HG03039 (cell line): ENCODE measurements around the gene TMTC2.

Experiments used
- ATAC-seq: cut with Tn5 transposase; IDR thresholded peaks from one replicate; pipeline ENCODE4 v1.9.1; 2021; ENCODE audit warnings: mild to moderate bottlenecking, moderate library complexity; ENCODE audit not compliant: unreplicated experiment

Gene TMTC2

DNA sequence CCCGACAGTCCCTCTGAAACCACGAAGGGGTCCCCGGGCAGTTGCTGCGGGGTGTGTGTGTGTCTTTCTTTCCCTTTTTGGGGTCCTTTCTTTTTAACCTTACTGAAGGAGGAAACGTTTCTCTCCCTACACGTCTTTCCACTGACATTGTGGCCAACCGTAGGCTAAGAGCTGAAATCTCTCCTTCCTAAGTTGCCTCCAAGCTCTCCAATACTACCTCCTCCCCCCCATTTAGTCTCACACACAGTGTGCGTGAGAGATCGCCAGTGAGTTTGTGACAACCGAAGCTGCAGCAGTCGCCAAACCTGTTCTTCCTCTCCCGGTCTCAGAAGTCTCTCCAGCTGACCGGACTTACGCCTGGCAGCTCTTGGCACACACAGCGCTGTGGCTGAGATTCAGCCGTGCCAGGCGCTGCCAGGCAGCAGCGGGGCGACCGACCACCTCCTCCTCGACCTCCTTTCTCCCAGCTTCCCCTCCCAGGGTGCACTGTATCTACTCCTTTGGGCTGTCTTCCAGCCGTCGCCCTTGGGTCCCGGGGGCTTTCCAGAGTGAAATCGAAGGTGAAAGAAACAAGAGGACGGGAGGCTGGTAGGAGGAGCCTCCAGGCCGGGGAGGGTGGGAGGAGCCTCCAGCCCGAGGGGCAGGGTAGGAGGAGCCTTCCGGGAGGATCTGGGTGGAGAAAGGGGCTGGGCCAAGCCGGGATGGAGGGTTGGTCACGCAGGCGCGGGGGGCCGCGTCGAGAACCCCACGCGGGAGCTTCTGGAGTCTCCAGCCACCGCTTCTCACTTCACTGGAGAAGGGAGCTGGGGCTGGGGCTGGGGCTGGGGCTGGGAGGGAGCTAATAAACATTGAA lies at the start of gene TMTC2:
TMTC2 (plus strand) TSS at position 739 of the 853 bp plus-strand sequence.
- ATAC-seq, result peak; percentile 89

DNA sequence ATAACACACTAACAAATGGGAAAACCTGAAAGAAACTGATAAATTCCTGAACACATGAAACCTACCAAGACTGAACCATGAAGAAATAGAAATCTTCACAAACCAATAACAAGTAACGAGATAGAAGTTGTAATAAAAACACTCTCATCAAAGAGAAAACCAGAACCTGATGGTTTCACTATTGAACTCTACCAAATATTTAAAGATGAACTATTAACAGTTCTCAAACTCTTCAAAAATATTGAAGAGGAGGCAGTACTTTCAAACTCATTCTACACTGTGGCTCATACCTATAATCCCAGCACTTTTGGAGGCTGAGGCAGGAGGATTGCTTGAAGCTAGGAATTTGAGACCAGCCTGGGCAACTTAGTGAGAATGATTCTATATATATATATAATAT lies 48.4 kb upstream of the TMTC2 start:
- no peak for ATAC-seq

DNA sequence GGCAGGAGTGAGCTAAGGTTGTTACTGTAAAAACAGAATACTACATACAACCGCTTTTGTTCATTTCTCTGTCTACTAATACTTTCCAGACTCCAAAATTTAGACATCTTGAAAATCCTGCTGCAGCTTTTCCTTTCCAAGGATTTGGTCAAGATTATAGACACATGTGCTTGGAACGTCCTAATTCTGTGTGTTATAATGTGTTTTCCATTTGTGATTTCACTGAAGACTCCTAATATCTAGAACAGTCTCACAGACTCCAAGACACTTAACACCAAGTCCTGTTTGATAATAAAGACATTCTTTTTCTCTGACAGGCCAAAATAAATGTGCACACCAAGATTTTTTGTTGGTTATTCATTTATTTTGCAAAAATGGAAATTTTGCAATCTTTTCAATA lies 41.8 kb upstream of the TMTC2 start:
- ATAC-seq, result no peak

DNA sequence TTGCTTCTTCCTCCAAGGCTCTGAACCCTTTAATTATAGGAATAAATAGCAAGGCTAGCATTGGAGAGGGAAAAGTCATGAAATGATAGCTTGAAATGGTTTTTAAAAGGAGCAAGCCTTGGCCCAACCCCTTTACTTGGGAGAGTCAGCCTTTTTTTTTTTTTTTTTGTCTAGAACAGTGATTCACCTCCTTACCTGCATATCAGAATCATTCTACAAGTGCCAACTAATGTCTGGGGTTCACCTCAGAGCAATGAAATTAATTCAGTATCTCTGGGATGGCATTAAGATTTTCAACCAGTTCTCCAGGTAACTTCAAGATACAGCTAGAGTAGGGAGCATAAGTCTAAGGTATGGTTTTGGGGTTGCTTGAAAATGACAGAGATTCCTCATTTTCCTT lies 41.3 kb upstream of the TMTC2 start:
- ATAC-seq, result no peak

- no peak for ATAC-seq
Observed at GRCh38 chr12:82647853-82648252, 38.9 kb upstream of the TMTC2 start.

DNA sequence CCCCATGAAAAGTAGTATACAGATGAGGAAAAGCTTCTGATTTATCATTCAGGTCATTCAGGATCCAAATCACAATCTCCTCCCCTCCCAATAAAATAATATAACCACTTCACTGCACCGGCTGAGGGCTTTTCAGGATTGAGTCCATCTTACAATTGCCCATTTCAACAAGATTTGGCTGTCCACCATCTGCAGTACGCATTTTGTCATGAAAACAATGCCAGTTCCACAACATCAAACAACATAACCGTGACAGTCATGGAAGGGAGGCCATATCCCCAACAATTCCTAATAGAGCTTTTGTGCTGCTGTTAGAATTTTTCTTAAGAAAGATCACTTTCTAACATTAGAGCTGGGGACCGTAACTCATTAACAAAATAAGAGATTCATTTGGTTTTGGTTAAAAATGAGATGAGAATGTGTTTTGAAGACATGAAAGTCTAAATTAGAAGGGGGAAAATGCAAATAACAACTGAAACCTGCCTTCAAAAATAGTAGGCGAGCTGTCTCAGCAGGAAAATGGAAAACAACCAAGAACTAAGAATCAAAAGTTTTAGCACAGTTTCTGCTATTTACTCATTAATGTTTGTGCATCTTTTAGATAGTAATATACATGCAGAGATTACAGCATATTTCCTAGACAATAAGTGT lies 38.3 kb upstream of the TMTC2 start:
- no peak for ATAC-seq

DNA sequence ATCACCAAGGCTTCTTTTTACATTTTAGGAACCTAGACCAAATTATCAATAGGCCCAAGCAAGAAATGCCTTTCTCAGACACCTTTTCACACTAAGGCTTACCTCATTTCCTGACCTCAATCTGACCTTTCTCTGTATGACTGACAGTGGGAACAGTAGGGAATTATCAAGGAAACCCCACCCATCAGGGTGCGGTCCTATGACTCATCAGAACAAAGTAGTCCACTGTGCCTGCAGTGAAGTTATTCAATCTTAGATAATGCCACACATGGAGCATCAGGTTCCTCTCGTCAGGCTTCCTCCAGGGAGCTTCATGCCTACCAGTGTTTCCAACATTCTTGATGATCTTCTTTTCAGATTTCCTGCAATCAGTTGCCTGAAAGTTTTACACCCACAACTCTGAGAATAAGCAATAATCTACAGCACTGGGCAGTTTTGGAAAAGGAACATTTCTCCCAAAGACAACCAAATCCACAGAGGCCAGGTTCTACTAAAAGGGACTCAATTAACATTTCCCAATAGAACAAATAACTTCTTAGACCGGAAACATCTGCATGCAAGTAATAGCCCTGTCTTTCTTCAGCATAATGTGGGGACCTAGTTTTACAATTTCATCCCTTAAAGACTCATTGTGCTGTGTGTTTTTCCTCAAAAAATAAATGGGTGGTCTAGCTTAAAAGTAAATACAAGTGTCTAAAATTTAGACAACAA lies 35.9 kb upstream of the TMTC2 start:
- peak; percentile 95 for ATAC-seq

- no peak for ATAC-seq
Observed at GRCh38 chr12:82651489-82651888, 35.2 kb upstream of the TMTC2 start.

GRCh38 chr12:82652071-82652470 lies 34.6 kb upstream of the TMTC2 start:
- ATAC-seq, result no peak

GRCh38 chr12:82655751-82656150 lies 31.0 kb upstream of the TMTC2 start:
- no peak for ATAC-seq

- no peak for ATAC-seq
Observed at GRCh38 chr12:82659343-82660207, 27.1 kb upstream of the TMTC2 start.

- ATAC-seq, result no peak
Observed at GRCh38 chr12:82660541-82661325, 26.0 kb upstream of the TMTC2 start.

DNA sequence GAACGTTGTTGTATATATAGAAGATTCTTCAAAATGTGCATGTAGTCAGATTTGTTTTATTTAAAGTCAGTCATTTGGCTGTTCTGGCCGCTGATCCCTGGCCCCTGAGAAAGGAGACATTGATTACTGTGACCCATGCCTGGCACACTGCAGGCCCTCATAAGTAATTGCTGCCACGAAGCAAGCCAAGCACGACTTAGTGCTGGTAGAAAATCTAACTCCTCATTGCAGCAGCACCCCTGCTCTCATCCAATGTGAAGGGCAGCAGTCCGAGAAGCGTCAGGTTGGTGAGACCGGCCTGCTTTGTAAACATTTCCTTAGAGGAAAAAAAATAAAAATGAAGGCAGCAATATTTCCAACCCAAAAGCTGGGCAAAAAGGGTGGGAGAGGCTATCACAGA lies 22.8 kb upstream of the TMTC2 start:
- ATAC-seq, result no peak

GRCh38 chr12:82665142-82665923 lies 21.4 kb upstream of the TMTC2 start:
- ATAC-seq, result peak; percentile 55

DNA sequence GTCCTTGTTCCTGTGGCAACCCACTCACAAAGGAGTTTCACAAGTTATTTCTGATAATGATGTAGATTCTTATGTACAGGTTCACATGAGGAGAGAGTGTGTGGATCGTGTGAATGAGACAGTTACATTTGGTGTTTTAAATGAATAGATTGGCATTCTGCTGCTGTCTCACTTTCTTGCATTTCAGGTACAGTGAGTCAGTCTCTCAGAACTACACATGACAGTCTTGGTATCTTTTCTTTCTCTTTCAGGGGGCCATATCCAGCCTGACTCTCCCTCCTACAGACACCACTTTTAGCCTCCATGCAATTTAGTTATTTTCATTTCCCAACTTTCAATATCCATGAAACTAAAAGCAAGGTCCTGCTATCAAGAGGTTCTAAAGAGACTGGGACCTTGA lies 19.9 kb upstream of the TMTC2 start:
- ATAC-seq, result no peak

GRCh38 chr12:82671673-82672195 lies 15.0 kb upstream of the TMTC2 start:
- no peak for ATAC-seq

GRCh38 chr12:82672811-82673495 lies 13.8 kb upstream of the TMTC2 start:
- ATAC-seq, result no peak

- no peak for ATAC-seq
Observed at GRCh38 chr12:82673698-82674097, 13.0 kb upstream of the TMTC2 start.
